Breast epithelium (tissue), 3 donors: ENCODE results near the gene IRX6.

ENCODE experiments used
- POLR2A ChIP-seq: fragments of 450-650 bp; IDR thresholded peaks from one replicate; pipeline ENCODE4 v1.6.1; 2016; ENCODE audit warnings: antibody characterized with exemption, mild to moderate bottlenecking, moderate library complexity
- POLR2AphosphoS5 ChIP-seq, 3 donors: sonication (generic); formaldehyde crosslinking; IDR thresholded peaks; one replicate each; pipeline ENCODE4 v1.6.1; 2017; ENCODE audit warnings: antibody characterized with exemption in 3 of 3
- TF ChIP-seq, protein P1 (sequence below), 3 donors: fragments of 450-650 bp; IDR thresholded peaks; one replicate each; pipeline ENCODE4 v1.5.1; 2016 to 2017; ENCODE audit warnings: antibody characterized with exemption in 3 of 3, mild to moderate bottlenecking in 3 of 3, moderate library complexity in 3 of 3

GRCh38 chr16:55369151-55369550 is 45.1 kb downstream of the IRX6 start:
- TF ChIP-seq, protein P1, sequence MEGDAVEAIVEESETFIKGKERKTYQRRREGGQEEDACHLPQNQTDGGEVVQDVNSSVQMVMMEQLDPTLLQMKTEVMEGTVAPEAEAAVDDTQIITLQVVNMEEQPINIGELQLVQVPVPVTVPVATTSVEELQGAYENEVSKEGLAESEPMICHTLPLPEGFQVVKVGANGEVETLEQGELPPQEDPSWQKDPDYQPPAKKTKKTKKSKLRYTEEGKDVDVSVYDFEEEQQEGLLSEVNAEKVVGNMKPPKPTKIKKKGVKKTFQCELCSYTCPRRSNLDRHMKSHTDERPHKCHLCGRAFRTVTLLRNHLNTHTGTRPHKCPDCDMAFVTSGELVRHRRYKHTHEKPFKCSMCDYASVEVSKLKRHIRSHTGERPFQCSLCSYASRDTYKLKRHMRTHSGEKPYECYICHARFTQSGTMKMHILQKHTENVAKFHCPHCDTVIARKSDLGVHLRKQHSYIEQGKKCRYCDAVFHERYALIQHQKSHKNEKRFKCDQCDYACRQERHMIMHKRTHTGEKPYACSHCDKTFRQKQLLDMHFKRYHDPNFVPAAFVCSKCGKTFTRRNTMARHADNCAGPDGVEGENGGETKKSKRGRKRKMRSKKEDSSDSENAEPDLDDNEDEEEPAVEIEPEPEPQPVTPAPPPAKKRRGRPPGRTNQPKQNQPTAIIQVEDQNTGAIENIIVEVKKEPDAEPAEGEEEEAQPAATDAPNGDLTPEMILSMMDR (IDR thresholded peaks at IDR 0.05): no peak
- TF ChIP-seq POLR2A (no peak), POLR2AphosphoS5 (IDR thresholded peaks at IDR 0.05) (no peak)
